Liver (tissue), 3 donors: ENCODE results near the gene P2RY8.

Experiments
- JUND ChIP-seq, 2 donors: IDR thresholded peaks; 2 replicates each; pipeline ENCODE4 v1.6.1; 2016; ENCODE audit warnings: antibody characterized with exemption in 2 of 2
- RAD21 ChIP-seq, 2 donors: IDR thresholded peaks; 2 replicates each; pipeline ENCODE4 v1.6.1; 2016; ENCODE audit warnings: antibody characterized with exemption in 2 of 2, mild to moderate bottlenecking in 2 of 2
- TF ChIP-seq, protein P1 (sequence below): fragments of 150-350 bp; IDR thresholded peaks from 2 replicates; pipeline ENCODE4 v1.5.1; 2017; ENCODE audit warnings: improper control_type of control experiment, low read depth, low read length; ENCODE audit not compliant: missing input control
- donor health status: healthy.
- donor health status: healthy.

DNA sequence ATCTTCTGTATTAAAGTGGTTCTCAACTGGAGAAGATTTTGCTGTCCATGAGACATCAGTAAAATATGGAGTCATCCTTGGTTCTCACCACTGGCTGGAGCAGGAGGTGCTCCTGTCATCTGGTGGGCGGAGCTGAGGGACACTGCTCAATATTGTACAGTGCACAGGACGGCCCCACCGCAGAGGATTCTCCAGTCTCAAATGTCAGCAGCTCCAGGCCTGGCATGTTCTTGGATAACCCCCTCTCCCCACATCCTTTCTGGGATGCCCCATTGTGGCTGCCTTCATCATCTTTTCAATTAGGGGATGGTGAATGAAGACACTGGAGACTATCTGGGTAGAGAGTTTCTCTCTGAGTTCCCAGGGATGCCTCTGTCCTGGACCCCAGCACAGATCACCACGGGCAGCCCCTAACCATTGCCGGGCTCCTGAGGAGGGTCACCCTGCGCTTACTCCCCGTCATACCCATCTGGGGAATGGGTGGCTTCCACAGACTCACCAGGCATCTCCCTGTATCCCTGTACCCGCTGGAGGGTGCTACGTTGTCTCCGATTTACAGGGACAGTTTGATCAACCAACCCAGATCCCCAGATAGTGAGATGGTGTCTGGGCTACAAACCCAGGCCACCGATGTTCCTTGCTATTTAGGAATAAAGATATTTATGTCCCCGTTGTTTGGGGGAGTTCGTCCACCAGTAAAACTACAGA is 21.9 kb upstream of the P2RY8 start:
- TF ChIP-seq, protein P1, sequence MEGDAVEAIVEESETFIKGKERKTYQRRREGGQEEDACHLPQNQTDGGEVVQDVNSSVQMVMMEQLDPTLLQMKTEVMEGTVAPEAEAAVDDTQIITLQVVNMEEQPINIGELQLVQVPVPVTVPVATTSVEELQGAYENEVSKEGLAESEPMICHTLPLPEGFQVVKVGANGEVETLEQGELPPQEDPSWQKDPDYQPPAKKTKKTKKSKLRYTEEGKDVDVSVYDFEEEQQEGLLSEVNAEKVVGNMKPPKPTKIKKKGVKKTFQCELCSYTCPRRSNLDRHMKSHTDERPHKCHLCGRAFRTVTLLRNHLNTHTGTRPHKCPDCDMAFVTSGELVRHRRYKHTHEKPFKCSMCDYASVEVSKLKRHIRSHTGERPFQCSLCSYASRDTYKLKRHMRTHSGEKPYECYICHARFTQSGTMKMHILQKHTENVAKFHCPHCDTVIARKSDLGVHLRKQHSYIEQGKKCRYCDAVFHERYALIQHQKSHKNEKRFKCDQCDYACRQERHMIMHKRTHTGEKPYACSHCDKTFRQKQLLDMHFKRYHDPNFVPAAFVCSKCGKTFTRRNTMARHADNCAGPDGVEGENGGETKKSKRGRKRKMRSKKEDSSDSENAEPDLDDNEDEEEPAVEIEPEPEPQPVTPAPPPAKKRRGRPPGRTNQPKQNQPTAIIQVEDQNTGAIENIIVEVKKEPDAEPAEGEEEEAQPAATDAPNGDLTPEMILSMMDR = no peak
- TF ChIP-seq JUND (IDR thresholded peaks at IDR 0.05) (no peak), RAD21 (IDR thresholded peaks at IDR 0.05) (no peak)
